Muscle of leg (tissue), 11 donors: ENCODE measurements around the gene TMEM25. TPM values are rescaled to one million over a fixed set of nuclear protein-coding genes. Genes with fewer than 3 reads are reported as not detected.
"Not testable (repeated sequence)": the region's sequence is repeated elsewhere in the genome, so short reads cannot be mapped to it uniquely, and the experiment has no call there.

Experiments
- DNase-seq: peaks from one replicate; pipeline ENCODE4 v3.0.0; 2013
- H3K27ac ChIP-seq: one replicate; pipeline ENCODE4 v1.5.1; 2013; ENCODE audit warnings: mild to moderate bottlenecking, low read length, control low read depth
- H3K27me3 ChIP-seq: one replicate; pipeline ENCODE4 v1.6.1; 2013; ENCODE audit warnings: low read length; ENCODE audit not compliant: control insufficient read depth, insufficient read depth
- H3K36me3 ChIP-seq: one replicate; pipeline ENCODE4 v1.6.1; 2013; ENCODE audit warnings: low read length; ENCODE audit not compliant: control insufficient read depth, insufficient read depth
- H3K4me1 ChIP-seq: one replicate; pipeline ENCODE4 v1.6.1; 2013; ENCODE audit warnings: low read length; ENCODE audit not compliant: control insufficient read depth, insufficient read depth
- H3K4me3 ChIP-seq: one replicate; pipeline ENCODE4 v1.5.1; 2013; ENCODE audit warnings: low read length, control low read depth
- H3K9me3 ChIP-seq: replicated peaks from 2 replicates; pipeline ENCODE4 v1.6.1; 2013; ENCODE audit warnings: low read depth, low read length; ENCODE audit not compliant: control insufficient read depth
- WGBS: methylation state at CpG from one replicate; pipeline ENCODE4 v1.1.5; 2013; ENCODE audit warnings: missing lambda C conversion rate; ENCODE audit not compliant: insufficient coverage; 5-methylcytosine and 5-hydroxymethylcytosine counted together
- polyA plus RNA-seq, 8 donors: library from polyadenylated mRNA; unstranded; fragments of 120-200 nt; gene quantifications; one replicate each; pipeline versions ENCODE4 v1.2.1 to v1.2.3, GENCODE V29; 2013; ENCODE audit warnings: inconsistent platforms in 1 of 8, low replicate concordance in 1 of 8; ENCODE audit not compliant: insufficient read length in 8 of 8, insufficient read depth in 1 of 8
- total RNA-seq: library from RNA; stranded (reverse); fragments of 120-200 nt; gene quantifications from one replicate; pipeline ENCODE4 v1.2.4, GENCODE V29; 2013

TMEM25 gene
- total and polyA plus RNA-seq, 9 donors = 14.2 to 22.0 (median 16.1) TPM

DNA sequence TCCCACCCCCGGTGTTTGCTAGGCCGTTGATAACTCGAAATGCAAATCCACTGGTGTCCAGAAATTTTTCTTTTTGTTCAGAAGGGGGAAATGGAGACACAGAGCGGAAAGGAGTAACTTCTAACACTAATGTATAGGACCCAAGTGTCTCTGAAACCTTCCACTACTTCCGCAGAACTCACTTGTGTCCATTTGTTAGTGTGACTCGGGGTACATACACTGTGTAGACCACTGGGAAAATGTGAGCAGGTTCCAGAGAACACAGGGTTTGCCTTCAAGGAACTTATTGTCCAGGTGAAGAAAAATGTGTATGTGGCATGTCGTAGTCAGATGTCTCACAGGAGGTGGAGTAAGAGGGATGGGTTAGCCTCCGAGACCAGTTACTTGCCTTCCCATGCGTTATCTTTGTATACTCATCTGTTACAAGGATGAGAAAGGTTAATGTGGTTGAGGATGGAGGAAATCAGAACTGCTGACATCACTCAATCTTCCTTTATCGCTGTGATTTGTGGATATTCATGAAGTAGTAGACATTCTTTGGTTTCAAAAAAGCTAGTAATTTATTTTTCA is 42.1 kb downstream of the TMEM25 start:
- peaks cover 5% of the 10 kb centered on the region for H3K36me3 ChIP-seq
- peak overlapping the region; percentile 100 for H3K27ac ChIP-seq
- H3K4me1 ChIP-seq = peaks cover 11% of the 10 kb centered on the region
- no peaks in the 10 kb centered on the region for H3K27me3 ChIP-seq
- H3K9me3 ChIP-seq = no peaks in the 10 kb centered on the region
- H3K4me3 ChIP-seq = peak overlapping the region; percentile 100
- no CpG with 5 or more reads among the region's 10 CpGs for WGBS
- peak; percentile 78 for DNase-seq

DNA sequence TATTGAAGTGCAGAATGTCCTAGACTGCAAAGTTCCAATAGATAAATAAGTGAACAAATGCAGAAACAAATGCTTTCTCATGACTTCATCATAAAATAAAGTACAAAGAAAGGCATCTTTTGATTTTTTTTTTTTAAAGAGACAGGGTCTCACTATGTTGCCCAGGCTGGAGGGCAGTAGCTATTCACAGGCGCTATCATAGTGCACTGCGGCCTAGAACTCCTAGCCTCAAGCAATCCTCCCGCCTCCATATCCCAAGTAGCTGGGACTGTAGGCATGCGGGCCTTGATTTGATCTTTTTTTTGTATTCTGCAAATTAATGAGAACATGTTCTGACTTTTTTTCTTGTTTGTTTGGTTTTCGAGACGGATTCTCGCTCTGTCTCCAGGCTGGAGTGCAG is 43.6 kb downstream of the TMEM25 start:
- WGBS = no CpG with 5 or more reads among the region's 7 CpGs
- Histone ChIP-seq H3K27me3 (no peaks in the 10 kb centered on the region), H3K36me3 (peaks cover 5% of the 10 kb centered on the region), H3K27ac (no peak overlapping the region), H3K9me3 (no peaks in the 10 kb centered on the region), H3K4me1 (peaks cover 11% of the 10 kb centered on the region), H3K4me3 (no peak overlapping the region)
- DNase-seq = no peak

DNA sequence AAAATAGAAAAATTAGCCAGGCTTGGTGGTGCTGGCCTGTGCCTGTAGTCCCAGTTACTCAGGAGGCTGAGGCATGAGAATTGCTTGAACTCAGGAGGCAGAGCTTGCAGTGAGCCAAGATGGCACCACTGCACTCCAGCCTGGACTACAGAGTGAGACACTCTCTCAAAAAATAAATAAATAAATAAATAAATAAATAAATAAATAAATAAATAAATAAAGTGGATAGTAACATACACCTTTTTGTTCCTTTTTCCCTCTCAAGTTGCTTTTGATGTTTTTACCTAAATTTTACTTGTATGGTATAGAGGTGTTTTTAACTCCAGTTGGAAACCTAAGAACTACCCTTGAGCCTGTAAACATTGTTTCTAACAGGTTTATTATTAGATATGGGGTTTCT is 47.0 kb downstream of the TMEM25 start:
- not testable (repeated sequence) for H3K9me3 ChIP-seq, H3K4me3 ChIP-seq, DNase-seq, H3K27ac ChIP-seq, H3K27me3 ChIP-seq
- H3K36me3 ChIP-seq = peaks cover 25% of the 10 kb centered on the region
- peaks cover 13% of the 10 kb centered on the region for H3K4me1 ChIP-seq

DNA sequence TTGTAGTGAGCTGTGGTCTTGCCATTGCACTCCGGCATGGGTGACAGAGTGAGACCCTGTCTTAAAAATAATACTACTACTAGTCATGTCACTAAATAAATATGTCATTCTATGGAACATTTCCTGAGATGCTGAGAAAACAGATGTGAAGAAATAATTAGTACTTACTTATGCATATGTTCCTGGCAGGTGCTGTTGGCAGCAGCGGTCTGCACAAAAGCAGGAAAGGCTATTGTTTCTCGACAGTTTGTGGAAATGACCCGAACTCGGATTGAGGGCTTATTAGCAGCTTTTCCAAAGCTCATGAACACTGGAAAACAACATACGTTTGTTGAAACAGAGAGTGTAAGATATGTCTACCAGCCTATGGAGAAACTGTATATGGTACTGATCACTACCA is 50.1 kb downstream of the TMEM25 start:
- H3K9me3 ChIP-seq = no peaks in the 10 kb centered on the region

More for the DNA sequence above, 50.1 kb downstream of the TMEM25 start:
- Histone ChIP-seq H3K4me1 (peaks cover 11% of the 10 kb centered on the region), H3K27ac (peak overlapping the region; percentile 74), H3K4me3 (no peak overlapping the region), H3K36me3 (peaks cover 47% of the 10 kb centered on the region), H3K27me3 (no peaks in the 10 kb centered on the region)
- peak; percentile 51 for DNase-seq
- WGBS = no CpG with 5 or more reads among the region's 6 CpGs

Other genes starting within 250 kb of the TMEM25 start
- gene CD3E, start 226.5 kb upstream of the TMEM25 start, total RNA-seq = 0.13 TPM
- under 1 TPM; 0.25 to 0.64 (median 0.35) TPM for gene CD3E, start 226.5 kb upstream of the TMEM25 start, polyA plus RNA-seq
- 0.18 TPM for gene CD3D, start 188.5 kb upstream of the TMEM25 start, total RNA-seq
- under 1 TPM in 4 of 8 donors, not detected in 4; 0.29 to 0.74 (median 0.41) TPM for gene CD3D, start 188.5 kb upstream of the TMEM25 start, polyA plus RNA-seq
- gene CD3G, start 186.8 kb upstream of the TMEM25 start, total RNA-seq = 0.13 TPM
- under 1 TPM in 7 of 8 donors, not detected in 1; 0.04 to 0.37 (median 0.13) TPM for gene CD3G, start 186.8 kb upstream of the TMEM25 start, polyA plus RNA-seq
- 27.3 TPM for gene UBE4A, start 171.6 kb upstream of the TMEM25 start, total RNA-seq
- 10 to 100 TPM; 15.5 to 23.6 (median 18.3) TPM for gene UBE4A, start 171.6 kb upstream of the TMEM25 start, polyA plus RNA-seq
- gene ATP5MG, start 129.6 kb upstream of the TMEM25 start, total RNA-seq = 256 TPM
- gene ATP5MG, start 129.6 kb upstream of the TMEM25 start, polyA plus RNA-seq = 100 to 1,000 TPM; 384 to 442 (median 421) TPM
- gene KMT2A, start 94.7 kb upstream of the TMEM25 start, total RNA-seq = 27.2 TPM
- gene KMT2A, start 94.7 kb upstream of the TMEM25 start, polyA plus RNA-seq = 10 to 100 TPM; 20.9 to 32.0 (median 26.3) TPM
- 1.1 TPM for gene TTC36, start 3.7 kb upstream of the TMEM25 start, total RNA-seq
- 1 to 10 TPM; 1.2 to 3.2 (median 2.3) TPM for gene TTC36, start 3.7 kb upstream of the TMEM25 start, polyA plus RNA-seq
- 19.9 TPM for gene IFT46, start 34.7 kb downstream of the TMEM25 start, total RNA-seq
- 10 to 100 TPM; 13.7 to 22.2 (median 19.1) TPM for gene IFT46, start 34.7 kb downstream of the TMEM25 start, polyA plus RNA-seq
- 86.4 TPM for gene ARCN1, start 41.2 kb downstream of the TMEM25 start, total RNA-seq
- gene ARCN1, start 41.2 kb downstream of the TMEM25 start, polyA plus RNA-seq = 100 to 1,000 TPM; 113 to 182 (median 134) TPM
- 52.5 TPM for gene PHLDB1, start 76.4 kb downstream of the TMEM25 start, total RNA-seq
- 100 to 1,000 TPM in 2 of 8 donors, 10 to 100 TPM in 6; 76.2 to 125 (median 95.5) TPM for gene PHLDB1, start 76.4 kb downstream of the TMEM25 start, polyA plus RNA-seq
- gene TREH, start 148.5 kb downstream of the TMEM25 start, total RNA-seq = under 0.01 TPM
- 1 to 10 TPM in 2 of 8 donors, under 1 TPM in 6; 0.11 to 5.6 (median 0.22) TPM for gene TREH, start 148.5 kb downstream of the TMEM25 start, polyA plus RNA-seq